Left renal pelvis (tissue), 4 donors: ENCODE results near the gene ITPK1. TPM values are rescaled to one million over a fixed set of nuclear protein-coding genes. Genes with fewer than 3 reads are reported as not detected.
A peak's percentile ranks its signal among the peaks of the same experiment; 100 is the strongest.

Experiments used
- DNase-seq, 4 donors: peaks; one replicate each; pipeline ENCODE4 v3.0.0-alpha.2; 2013; ENCODE audit warnings: low read depth in 4 of 4, low spot score in 3 of 4
- polyA plus RNA-seq, 4 donors: library from polyadenylated mRNA; unstranded; fragments of 120-200 nt; gene quantifications; one replicate each; pipeline ENCODE4 v1.2.1, GENCODE V29; 2013; ENCODE audit not compliant: insufficient read length in 4 of 4

Gene ITPK1
- polyA plus RNA-seq, 4 donors = 16.5 to 33.7 (median 28.0) TPM

DNA sequence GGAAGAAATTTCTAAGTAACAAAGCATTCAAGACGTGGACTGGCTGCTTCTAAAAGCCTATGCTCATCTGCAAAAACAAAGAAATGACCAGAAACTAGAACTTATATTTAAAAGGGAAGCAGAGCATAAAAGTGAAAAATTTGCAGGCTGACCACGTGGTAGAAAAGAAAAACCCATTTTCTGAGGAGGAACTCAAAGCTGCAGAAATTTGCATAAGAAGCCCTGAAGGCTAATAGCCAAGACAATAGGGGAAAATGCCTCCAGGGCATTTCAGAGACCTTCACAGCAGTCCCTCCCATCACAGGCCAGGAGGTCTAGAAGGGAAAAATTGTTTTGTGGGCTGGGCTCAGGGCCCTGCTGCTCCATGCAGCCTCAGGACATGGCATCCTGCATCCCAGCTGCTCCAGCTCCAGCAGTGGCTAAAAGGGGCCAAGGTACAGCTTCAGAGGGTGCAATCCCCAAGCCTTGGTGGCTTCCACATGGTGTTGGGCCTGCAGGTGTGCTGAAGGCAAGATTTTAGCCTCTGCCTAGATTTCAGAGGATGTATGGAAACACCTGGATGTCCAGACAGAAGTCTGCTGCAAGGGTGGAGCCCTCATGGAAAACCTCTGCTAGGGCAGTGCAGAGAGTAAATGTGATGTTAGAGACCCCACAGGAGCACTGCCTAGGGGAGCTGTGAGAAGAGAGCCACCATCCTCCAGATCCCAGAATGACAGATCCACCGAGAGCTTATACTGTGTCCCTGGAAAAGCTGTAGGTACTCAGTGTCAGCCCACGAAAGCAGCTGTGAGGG lies 137.3 kb downstream of the ITPK1 start:
- DNase-seq = no peak

DNA sequence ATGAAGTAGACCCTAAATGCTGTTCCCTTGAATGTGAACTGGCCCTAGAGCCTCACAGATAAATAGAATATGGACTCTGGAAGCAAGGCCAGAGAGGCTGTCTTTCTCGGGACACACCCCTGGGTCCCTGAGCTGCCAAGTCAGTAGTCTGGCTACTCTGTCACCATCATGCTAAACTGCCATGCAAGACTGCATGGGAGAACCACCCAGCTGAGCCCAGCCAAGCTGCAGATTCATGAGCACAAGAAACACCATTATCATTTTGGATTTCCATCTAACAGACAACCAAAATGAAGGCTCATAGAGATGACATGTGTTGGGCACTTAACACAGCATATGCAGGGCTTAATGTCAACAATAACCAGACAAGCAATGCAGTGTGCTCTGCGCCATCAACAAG lies 139.5 kb downstream of the ITPK1 start:
- DNase-seq = no peak

DNA sequence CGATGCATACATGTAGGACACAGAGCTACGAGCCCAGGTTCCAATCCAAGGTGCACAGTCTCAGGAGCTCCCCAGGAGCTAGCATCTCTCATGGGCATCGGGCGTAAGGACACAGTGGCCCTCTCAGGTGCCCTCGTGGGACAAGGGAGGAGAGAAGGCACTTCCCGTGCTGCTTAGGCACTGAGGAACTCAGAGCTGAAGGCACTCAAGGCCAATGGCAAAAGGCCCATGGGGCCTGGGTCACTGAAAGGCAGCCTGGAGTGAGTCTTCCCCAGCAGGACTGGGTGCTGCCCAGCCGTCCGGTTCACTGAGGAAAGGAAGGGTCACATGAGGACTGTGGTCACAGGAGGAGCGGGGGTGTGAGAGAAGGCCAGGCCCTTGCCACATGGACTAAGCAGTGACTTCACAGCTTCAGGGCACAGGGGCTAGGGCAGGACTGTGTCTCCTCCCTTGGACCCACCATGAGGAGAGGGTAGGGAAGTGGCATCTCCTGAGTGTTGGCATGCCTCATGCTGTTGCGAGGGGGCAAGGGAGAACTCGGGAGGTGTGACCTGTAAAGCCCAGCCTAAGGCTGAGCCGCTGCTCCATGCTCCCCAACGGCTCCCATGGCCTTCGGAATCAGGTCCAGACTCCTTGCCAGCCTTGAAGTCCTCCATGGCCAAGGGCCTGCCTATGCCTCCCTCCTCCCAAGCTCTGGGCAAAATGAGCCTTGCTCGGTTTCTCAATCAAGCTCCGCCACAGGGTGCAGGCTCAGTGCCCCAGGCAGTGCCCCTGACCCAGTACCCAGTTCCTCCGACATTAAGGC lies 141.0 kb downstream of the ITPK1 start:
- DNase-seq = no peak

DNA sequence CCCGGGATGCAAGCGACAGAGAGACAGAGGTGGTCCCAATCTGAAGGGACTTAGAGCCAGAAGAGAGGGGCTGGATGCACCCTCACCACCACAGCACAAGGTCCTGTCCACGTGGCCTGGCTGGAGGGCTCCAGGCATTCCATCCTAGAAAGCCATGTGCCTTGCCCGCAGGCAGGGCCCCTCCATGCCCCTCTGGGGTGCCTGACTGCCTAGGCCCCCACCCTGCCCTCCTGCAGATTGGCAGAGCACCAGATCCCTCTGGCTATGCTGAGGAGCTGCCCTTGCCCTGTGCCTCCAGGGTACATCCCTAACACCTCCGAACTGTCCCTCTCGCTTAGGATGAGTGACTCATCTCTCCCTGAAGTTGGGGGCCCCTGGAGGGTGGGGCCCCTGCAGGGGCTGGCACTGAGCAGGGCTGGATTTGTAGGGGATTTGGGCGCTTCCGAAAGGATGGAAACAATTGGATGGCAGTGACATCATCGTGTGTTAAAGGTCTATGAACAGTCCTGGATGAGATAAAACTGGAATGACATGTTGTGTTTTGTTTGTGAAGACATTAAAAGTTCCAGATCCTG lies 141.8 kb downstream of the ITPK1 start:
- DNase-seq = no peak

DNA sequence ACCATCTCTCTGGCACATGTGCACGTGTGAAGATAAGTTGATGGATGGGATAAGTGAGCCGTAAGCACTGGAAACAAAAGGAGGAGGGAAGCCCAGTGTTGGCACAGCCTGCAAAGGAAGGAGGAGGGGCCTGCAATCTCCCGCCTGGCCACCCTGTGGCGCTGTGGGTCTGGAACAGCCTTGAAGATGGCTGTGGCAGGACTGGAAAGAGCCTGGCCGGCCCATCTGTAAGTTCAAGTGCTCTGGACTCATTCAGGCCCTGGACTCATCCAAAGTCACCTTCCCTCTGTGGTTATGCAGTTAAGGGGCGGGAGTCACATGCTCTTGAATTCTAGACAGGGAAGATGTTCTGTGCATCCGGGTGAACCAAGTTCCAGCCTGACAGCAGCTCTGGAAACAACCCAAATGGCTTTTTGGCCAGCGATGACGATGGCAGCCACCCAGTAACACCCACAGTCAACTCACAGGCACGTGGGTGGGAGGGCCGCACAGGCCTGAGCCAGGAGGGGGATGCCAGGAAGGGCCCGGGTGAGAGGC lies 142.4 kb downstream of the ITPK1 start:
- DNase-seq = no peak

DNA sequence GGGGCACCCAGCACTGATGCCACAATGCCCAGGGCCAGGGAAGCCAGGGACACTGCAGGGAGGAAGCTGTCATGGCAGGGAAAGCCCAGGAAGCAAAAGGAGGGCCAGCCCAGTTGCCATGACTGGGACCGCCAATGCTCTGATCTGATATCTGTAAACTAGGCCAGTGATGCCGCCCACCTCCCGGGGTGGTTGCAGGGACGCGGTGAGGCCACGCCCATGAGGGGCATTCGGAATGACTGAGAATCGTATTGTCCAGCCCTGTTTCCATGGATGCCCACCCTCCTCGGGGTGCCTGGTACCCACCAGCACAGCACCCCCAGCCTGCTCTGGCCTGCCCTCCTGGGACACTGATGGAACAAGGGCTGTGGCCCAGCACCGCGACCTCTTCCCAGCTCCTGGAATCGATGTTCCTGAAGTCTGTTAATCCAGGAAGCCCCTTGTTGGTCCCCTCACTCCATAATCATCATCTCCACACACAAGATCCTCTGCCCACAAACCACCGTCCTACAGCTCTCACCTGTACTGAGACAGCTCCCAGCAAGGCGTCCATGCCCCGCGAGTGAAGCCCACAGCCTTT lies 144.0 kb downstream of the ITPK1 start:
- DNase-seq = no peak

DNA sequence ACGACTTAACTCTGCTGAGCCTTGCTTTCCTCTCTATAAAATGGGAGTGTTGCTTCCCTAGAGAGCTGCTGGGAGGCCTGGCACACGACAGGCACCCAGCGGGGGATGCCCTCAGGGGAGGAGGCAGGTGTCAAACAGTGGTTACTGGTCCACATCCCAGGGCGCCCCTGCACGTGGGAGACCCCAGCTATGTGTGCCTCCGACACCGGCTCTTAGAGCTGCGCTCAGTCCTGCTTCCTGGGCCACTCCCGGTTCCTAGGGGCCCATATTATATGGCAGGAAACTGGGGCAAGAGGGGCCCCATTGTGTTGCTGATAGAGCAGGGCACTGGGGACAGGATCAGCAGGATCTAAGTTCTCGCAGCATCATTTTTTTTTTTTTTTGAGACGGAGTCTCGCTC lies 145.5 kb downstream of the ITPK1 start:
- no peak for DNase-seq

DNA sequence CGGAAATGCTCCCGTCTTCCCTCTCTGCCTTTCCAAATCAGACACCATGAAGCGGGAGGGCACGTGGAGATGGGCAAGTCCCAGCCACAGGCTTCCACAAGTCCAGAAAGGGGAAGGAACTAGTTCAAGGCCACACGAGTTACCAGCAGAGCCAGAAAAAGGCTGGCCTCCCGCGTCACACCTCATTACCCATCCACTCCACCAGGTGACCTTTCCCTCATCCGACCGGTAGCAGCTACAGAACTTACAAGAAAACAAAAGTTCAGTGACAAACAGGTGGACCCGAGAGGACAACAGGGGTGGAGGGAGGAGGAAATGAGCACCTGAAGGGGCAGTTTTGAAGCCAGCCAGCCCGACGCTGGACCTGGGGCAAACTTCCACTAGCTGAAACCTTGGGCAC lies 145.9 kb downstream of the ITPK1 start:
- DNase-seq = peak in 1 of 4 donors; percentile 61

DNA sequence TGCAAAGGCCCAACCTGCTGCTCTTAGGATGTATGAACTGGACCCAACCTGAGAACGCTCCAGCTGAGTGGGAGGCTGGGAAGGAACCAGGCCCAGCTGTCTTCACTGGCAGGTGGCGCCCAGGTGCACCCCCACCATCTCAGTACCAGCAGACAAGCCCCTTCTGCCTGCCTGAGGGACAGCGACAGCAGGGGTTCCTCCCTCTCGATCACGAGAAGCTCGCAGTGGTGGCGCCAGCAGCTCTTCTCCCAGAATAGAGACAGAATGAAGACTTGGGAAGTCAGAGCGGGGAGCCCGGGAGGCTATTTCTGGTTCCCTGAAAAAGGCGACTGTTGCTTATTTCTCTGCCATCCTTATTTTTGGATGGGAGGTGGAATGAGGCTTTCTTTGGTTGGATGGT lies 146.3 kb downstream of the ITPK1 start:
- DNase-seq = no peak

DNA sequence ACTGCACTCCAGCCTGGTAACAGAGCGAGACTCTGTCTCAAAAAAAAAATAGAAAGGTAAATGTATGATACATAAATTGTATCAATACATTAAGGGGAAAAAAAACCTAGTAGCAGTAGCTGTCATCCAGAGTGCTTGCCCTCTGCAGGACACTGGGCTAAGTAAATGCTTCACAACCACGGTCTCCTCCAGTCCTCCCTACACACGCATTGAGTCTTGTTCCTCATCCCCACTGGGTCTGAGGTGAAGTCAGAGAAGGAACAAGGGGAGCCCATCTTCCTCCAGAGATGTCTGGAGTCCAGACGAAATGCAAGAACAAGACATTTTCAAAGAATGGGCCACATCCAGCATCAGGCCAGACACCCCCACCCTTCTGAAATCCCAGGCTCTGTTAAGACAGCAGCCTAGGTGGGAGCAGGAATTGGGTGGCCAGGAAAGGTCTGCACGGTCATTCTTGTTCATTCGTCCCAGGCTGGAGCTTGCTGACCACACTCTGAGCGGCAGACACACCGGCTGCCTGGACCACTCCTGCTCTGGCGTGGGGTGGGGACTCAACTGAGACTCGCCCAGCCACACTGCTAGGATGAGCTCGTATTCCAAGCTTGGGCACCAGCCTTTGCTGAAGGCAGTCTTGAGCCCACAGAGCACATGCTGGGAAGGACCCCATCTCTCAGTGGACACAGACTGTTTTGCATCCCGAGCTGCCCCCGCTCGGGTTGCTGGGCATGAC lies 147.3 kb downstream of the ITPK1 start:
- DNase-seq = no peak

DNA sequence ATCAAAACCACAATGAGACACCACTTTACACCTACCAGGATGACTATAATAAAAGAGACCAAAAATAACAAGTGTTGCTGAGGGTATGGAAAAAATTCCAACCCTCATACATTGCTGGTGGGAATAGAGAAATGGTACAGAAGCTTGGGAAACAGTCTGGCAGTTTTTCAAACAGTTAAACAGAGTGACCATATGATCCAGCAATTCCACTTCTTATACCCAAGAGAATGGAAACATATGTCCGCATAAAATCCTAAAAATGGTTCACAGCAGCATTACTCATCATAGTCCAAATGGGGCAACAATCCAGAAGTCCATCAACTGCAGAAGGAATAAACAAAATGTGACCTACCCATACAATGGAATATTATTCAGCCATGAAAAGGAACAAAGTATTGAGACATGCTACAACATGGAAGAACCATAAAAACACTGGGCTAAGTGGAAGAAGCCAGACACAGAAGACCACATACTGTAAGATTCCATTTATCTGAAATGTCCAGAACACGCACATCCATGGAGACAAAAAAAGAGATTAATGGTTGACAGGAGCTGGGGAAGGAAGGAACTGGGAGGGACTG lies 148.3 kb downstream of the ITPK1 start:
- DNase-seq = no peak

DNA sequence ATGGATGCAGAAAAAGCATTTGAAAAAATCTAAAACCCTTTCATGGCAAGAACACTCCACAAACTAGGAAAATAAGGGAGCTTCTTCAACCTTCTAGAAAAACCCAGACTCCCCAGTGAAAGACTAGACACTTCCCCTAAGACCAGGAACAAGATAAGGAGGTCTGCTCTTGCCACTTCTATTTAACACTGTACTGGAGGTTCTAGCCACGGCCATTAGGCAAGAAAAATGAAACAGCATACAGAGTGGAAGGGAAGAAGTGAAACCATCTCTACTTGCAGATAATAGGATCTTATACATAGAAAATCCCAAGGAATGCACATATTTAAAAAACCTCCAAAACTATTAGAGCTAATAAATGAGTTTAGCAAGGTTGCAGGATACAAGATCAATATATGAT lies 150.4 kb downstream of the ITPK1 start:
- DNase-seq = no peak

DNA sequence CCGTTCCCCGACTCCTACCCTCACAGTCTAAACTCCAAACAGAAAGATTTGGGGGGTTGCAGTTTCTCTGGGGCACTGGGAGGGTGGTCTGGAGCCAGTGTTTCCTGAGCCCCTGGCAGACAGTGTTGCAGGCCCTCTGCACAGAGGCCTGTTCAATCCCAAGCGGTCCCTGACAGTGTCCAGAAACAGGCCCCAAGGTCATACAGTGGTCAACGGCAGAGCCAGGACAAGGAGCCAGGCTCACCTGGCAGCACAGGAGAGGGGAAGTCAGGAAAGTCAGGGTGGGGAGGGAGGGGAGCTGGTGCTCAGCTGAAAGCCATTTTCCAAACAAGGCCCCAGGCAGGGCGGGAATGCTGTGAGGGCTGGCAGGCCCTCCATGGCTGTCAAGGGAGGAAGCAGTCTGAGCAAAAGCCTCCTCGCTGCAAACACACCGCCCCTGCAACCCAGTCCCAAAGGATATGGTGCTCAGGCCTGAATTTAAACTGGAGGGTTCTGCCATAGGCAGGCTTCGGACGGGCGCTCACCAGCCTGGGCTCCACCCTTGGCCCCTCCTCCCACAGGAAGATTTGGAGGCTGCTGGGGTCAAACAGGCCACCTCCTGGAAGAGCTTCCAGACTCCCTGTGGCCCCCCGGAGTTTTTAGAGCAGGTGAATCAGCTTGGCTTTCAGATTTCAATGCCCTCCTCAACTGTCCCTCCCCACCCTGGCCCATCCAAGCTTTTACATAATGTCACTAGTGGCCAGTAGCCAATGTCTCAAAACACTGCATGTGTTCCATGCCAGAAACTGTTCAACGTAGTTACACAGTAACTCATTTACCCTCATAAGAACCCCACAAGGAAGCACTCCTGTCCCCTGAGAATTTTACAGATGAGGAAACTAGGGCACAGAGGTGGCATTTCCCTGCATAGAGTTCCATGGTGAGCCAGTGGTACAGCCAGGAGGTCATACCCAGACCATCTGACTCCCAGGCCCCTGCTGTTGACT lies 151.3 kb downstream of the ITPK1 start:
- DNase-seq = no peak

DNA sequence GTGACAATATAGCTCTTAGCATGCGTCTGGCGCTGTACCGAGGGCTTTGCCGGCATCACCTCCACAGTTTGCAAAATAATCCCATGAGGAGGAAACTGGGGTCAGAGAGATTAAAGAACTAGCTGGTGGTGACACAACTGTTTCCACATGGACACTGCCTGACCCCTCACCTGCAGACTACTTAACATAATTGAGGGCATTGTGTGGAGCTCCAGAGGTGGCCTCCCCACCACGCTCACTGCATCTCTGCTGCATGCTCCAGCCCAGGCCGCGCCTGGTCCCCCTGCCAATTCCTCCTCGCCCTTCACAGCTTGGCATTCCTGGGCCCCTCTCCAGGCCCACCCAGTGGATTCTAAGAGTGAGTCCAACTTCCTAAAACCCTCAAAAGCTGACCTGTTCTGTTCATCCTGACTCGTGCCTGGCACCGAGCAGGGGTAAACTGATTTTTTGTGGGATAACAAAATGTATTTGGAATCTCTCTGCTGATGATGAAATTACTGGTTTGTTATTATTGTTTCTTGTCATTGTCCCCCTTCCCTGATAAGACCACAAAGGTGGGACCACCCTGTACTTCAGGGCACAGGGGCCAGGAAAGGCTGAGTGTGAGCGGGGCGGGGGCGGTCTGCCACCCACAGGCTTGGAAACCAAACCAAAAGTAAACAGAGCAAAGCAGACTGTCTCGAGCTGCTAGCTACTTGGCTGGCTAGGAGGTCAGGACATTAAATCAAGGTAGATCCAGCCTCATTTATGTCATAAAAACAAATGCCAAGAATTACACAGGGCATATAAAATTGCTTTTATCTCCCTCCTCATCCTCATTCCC lies 152.2 kb downstream of the ITPK1 start:
- DNase-seq = no peak

DNA sequence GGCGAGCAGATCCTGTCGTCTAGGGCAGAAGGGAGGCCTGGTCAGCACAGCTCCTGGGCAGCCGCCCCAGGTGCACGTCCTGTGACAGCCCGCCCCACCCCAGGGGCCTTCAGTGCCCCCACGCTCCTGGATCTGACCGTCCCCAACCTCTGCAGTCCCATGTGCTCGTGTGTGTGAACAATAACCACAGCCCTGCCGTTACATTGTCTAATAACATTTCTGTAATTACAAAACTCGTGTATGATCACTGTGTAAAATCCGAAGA lies 153.0 kb downstream of the ITPK1 start:
- DNase-seq = no peak

DNA sequence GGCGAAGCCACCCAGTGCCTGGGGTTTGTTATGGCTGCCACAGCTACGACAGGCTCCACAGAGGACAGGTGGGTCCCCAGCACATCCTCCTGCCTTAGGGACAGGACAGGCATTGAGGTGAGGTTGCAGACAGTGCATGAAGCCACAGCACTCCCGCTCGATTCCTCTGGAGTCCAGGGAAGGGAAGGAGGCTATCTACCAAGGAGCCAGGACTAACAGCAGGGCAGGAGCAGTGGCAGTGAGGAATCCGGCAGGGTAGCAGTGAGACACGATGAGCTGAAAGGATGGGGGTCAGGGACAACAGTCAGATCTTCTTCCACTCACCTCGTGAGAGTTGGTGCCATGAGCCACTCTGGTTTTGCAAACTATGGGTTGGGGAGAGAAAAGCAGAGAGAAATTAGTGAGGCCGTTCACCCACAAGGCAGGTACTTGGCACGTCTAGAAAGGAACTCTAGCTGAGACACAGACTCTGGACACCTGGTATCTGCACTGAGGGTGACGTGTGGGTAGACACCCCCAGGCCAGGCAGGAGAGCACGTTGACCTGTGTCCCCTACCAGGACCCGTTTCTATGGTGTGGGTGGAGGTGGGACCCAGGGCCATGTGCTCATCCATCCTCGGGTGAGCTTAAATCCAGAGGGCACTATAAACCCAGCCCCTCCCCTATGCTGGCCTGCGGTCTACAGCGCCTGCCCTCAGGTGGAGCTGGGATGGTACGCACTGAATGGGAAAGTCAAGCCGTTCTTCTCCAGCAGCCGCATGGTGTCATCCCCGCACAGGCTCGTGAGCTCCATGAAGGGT lies 153.5 kb downstream of the ITPK1 start:
- no peak for DNase-seq

DNA sequence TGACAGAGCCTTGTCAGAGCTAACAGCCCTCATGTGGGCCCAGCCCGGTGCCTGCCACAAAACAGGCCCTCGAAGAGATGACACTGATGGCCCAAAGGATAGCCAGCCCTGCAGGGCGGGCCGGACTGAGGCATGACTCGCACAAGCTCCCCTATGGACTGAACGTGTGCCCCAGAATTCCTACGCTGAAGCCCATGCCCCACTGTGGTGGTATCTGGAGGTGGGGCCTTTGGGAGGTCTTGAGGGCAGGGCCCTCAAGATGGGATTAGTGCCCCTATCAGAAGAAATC lies 154.2 kb downstream of the ITPK1 start:
- no peak for DNase-seq
